K562 (cell line): ENCODE data around the gene EOMES.

Source experiments
- CBFB ChIP-seq: sonication (generic); formaldehyde crosslinking; IDR thresholded peaks from 2 replicates; pipeline ENCODE4 v1.4.0; 2020; ENCODE audit warnings: mild to moderate bottlenecking, missing genetic modification reagents
- TF ChIP-seq, protein P1 (sequence below), 3 experiments: IDR thresholded peaks in 2 of 3; conservative IDR thresholded peaks in 1 of 3; 2 replicates each; pipeline ENCODE4 v1.5.1; 2011 to 2012; ENCODE audit warnings: low read length in 3 of 3, mild to moderate bottlenecking in 3 of 3, control low read depth in 2 of 3, improper control_type of control experiment in 1 of 3, inconsistent platforms in 1 of 3, low read depth in 1 of 3, mixed read lengths in 1 of 3, moderate library complexity in 1 of 3; ENCODE audit not compliant: insufficient read depth in 2 of 3
- TF ChIP-seq, protein P2 (sequence below): sonication (generic); formaldehyde crosslinking; IDR thresholded peaks from 2 replicates; pipeline ENCODE4 v1.8.1; 2022; ENCODE audit warnings: missing genetic modification reagents
- TF ChIP-seq, protein P3 (sequence below): fragments of 250-450 bp; sonication (Bioruptor Pico); IDR thresholded peaks from 2 replicates; pipeline ENCODE4 v1.8.0; 2021; ENCODE audit warnings: moderate library complexity, mild to moderate bottlenecking, inconsistent platforms
- TF ChIP-seq, protein P4 (sequence below), 2 experiments: fragments of 450-650 bp in 1 of 2; sonication (generic) in 1 of 2; formaldehyde crosslinking in 1 of 2; IDR thresholded peaks in 1 of 2; conservative IDR thresholded peaks in 1 of 2; 2 replicates each; pipeline versions ENCODE4 v1.6.1 to v1.8.1; 2016 to 2023; ENCODE audit warnings: mild to moderate bottlenecking in 2 of 2, moderate library complexity in 2 of 2, inconsistent platforms in 1 of 2, missing genetic modification reagents in 1 of 2
- TF ChIP-seq, protein P5 (sequence below): sonication (generic); formaldehyde crosslinking; IDR thresholded peaks from 2 replicates; pipeline ENCODE4 v1.8.0; 2023; ENCODE audit warnings: mild to moderate bottlenecking, missing genetic modification reagents

DNA sequence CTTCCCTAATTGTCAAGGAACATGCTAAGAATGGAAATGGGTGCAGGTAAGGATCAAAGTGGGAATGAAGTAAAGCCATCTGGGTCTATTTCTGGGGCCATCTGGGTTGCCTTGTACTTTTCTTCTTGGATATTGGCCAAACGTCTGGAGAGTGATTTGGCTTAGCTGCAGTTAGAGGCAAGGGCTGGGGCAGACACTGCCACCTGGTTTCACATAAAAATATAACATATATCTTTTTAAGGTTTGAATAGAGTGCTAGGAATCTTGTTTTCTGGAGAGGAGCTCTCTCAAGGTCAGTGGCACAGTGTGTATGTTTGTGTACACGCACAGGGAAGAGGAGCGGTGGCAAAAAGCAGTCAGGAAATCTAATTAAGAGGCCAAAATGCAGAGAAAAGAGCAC lies 24.7 kb upstream of the EOMES start:
- TF ChIP-seq, protein P1, sequence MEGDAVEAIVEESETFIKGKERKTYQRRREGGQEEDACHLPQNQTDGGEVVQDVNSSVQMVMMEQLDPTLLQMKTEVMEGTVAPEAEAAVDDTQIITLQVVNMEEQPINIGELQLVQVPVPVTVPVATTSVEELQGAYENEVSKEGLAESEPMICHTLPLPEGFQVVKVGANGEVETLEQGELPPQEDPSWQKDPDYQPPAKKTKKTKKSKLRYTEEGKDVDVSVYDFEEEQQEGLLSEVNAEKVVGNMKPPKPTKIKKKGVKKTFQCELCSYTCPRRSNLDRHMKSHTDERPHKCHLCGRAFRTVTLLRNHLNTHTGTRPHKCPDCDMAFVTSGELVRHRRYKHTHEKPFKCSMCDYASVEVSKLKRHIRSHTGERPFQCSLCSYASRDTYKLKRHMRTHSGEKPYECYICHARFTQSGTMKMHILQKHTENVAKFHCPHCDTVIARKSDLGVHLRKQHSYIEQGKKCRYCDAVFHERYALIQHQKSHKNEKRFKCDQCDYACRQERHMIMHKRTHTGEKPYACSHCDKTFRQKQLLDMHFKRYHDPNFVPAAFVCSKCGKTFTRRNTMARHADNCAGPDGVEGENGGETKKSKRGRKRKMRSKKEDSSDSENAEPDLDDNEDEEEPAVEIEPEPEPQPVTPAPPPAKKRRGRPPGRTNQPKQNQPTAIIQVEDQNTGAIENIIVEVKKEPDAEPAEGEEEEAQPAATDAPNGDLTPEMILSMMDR (IDR thresholded peaks at IDR 0.05 in 2 of 3, conservative IDR thresholded peaks at IDR 0.05 in 1 of 3; ENCODE audit: insufficient read depth in 2 of 3, low read depth in 1 of 3, low read length in 3 of 3), result no peak
- TF ChIP-seq, protein P2, sequence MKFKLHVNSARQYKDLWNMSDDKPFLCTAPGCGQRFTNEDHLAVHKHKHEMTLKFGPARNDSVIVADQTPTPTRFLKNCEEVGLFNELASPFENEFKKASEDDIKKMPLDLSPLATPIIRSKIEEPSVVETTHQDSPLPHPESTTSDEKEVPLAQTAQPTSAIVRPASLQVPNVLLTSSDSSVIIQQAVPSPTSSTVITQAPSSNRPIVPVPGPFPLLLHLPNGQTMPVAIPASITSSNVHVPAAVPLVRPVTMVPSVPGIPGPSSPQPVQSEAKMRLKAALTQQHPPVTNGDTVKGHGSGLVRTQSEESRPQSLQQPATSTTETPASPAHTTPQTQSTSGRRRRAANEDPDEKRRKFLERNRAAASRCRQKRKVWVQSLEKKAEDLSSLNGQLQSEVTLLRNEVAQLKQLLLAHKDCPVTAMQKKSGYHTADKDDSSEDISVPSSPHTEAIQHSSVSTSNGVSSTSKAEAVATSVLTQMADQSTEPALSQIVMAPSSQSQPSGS (CRISPR knock-in tag), result no peak
- TF ChIP-seq, protein P3, sequence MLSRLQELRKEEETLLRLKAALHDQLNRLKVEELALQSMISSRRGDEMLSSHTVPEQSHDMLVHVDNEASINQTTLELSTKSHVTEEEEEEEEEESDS (CRISPR knock-in tag), result no peak
- TF ChIP-seq, protein P4, sequence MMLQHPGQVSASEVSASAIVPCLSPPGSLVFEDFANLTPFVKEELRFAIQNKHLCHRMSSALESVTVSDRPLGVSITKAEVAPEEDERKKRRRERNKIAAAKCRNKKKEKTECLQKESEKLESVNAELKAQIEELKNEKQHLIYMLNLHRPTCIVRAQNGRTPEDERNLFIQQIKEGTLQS (IDR thresholded peaks at IDR 0.05), result no peak
- TF ChIP-seq, protein P4 (CRISPR knock-in tag; conservative IDR thresholded peaks at IDR 0.05), result no peak
- TF ChIP-seq, protein P5, sequence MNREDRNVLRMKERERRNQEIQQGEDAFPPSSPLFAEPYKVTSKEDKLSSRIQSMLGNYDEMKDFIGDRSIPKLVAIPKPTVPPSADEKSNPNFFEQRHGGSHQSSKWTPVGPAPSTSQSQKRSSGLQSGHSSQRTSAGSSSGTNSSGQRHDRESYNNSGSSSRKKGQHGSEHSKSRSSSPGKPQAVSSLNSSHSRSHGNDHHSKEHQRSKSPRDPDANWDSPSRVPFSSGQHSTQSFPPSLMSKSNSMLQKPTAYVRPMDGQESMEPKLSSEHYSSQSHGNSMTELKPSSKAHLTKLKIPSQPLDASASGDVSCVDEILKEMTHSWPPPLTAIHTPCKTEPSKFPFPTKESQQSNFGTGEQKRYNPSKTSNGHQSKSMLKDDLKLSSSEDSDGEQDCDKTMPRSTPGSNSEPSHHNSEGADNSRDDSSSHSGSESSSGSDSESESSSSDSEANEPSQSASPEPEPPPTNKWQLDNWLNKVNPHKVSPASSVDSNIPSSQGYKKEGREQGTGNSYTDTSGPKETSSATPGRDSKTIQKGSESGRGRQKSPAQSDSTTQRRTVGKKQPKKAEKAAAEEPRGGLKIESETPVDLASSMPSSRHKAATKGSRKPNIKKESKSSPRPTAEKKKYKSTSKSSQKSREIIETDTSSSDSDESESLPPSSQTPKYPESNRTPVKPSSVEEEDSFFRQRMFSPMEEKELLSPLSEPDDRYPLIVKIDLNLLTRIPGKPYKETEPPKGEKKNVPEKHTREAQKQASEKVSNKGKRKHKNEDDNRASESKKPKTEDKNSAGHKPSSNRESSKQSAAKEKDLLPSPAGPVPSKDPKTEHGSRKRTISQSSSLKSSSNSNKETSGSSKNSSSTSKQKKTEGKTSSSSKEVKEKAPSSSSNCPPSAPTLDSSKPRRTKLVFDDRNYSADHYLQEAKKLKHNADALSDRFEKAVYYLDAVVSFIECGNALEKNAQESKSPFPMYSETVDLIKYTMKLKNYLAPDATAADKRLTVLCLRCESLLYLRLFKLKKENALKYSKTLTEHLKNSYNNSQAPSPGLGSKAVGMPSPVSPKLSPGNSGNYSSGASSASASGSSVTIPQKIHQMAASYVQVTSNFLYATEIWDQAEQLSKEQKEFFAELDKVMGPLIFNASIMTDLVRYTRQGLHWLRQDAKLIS, result no peak
- TF ChIP-seq CBFB (CRISPR knock-in tag), result no peak
